HUDEP-2 (cell line): ENCODE results near the gene CDC42EP2.

ENCODE experiments used
- DNase-seq, 76 experiments: peaks; one replicate each; lab custom pipeline; 2025; ENCODE audit not compliant: unreplicated experiment in 76 of 76; lab: John Stamatoyannopoulos, UW

CDC42EP2 gene

GRCh38 chr11:65314501-65315203 is at the start of gene CDC42EP2:
CDC42EP2 (plus strand) TSS chr11:65314866; CDS start chr11:65320899, 6,033 bp downstream.
- peak in 62 of 76 experiments; percentile 4 to 80 (median 55) for DNase-seq

- peak in 4 of 76 experiments; percentile 4 to 21 (median 10) for DNase-seq
These were observed 48.5 kb upstream of the CDC42EP2 start for GRCh38 chr11:65266210-65266609.

GRCh38 chr11:65274735-65275682 is 39.7 kb upstream of the CDC42EP2 start:
- peak in 62 of 76 experiments; percentile 6 to 77 (median 54) for DNase-seq

- no peak for DNase-seq
These were observed 38.8 kb upstream of the CDC42EP2 start for GRCh38 chr11:65275906-65276305.

- DNase-seq = no peak
These were observed 36.9 kb upstream of the CDC42EP2 start for GRCh38 chr11:65277631-65278277.

- DNase-seq = no peak
These were observed 36.3 kb upstream of the CDC42EP2 start for GRCh38 chr11:65278356-65278755.

GRCh38 chr11:65279279-65279678 is 35.4 kb upstream of the CDC42EP2 start:
- DNase-seq = no peak

GRCh38 chr11:65279741-65280440 is 34.8 kb upstream of the CDC42EP2 start:
- no peak for DNase-seq

- DNase-seq = no peak
These were observed 34.0 kb upstream of the CDC42EP2 start for GRCh38 chr11:65280646-65281045.

GRCh38 chr11:65286686-65287085 is 28.0 kb upstream of the CDC42EP2 start:
- DNase-seq = no peak

- no peak for DNase-seq
These were observed 27.1 kb upstream of the CDC42EP2 start for GRCh38 chr11:65287601-65288000.

- DNase-seq = peak in 40 of 76 experiments; percentile 4 to 67 (median 22)
These were observed 25.7 kb upstream of the CDC42EP2 start for GRCh38 chr11:65288706-65289536.

GRCh38 chr11:65290448-65291165 is 24.1 kb upstream of the CDC42EP2 start:
- DNase-seq = peak in 72 of 76 experiments; percentile 32 to 92 (median 80)

- DNase-seq = no peak
These were observed 23.1 kb upstream of the CDC42EP2 start for GRCh38 chr11:65291613-65292012.

GRCh38 chr11:65292890-65293289 is 21.8 kb upstream of the CDC42EP2 start:
- no peak for DNase-seq

GRCh38 chr11:65293909-65294381 is 20.7 kb upstream of the CDC42EP2 start:
- no peak for DNase-seq

GRCh38 chr11:65295001-65295400 is 19.7 kb upstream of the CDC42EP2 start:
- no peak for DNase-seq

- DNase-seq = no peak
These were observed 18.9 kb upstream of the CDC42EP2 start for GRCh38 chr11:65295571-65296341.
